GM21447 (cell line): Measurements from ENCODE around the gene TBCEL.

Experiments
- ATAC-seq: cut with Tn5 transposase; IDR thresholded peaks from one replicate; pipeline ENCODE4 v1.9.1; 2021; ENCODE audit not compliant: unreplicated experiment

Gene TBCEL

GRCh38 chr11:121058941-121059340, 35.0 kb downstream of the TBCEL start:
- no peak for ATAC-seq

- peak; percentile 98 for ATAC-seq
These were observed 35.7 kb downstream of the TBCEL start for GRCh38 chr11:121059605-121060004.

DNA sequence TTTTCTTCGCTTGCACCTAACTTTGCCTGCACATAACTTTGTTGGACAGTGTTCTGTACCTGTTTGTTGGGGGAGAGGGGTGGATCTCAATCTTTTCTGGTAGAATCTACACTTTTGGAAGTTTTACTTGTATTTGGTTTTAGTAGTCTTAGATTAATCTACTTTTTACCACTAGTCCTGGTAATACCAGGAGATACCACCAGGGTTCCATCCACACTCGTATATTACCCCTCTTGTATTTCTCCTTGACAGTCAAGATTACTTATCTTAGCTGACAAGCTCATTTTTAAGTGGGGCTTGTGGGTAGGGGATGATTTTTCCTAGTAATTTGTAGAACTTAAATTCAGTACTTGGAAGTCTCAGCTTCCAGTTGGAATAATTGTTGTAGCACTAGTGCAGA, 39.8 kb downstream of the TBCEL start:
- ATAC-seq = no peak

- ATAC-seq = no peak
These were observed 42.7 kb downstream of the TBCEL start for GRCh38 chr11:121066623-121067022.

DNA sequence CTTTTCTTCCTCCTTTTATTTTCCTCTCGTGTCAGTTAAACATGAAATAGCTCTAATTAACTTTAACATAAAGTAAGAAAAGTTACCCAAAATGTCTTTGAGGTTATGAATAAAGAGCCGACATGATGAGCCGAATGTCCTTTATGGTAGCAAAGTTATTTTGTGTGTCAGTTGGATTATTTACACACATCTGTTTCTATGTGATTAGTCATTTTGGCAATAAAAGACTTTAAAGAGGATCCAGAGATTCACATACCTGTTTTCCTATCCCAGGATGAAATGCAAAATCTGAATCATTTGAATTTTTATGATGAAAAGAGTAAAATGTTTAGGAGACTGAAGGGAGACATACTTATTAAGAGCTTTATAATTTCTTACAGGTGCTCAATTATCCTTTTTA, 43.1 kb downstream of the TBCEL start:
- no peak for ATAC-seq

DNA sequence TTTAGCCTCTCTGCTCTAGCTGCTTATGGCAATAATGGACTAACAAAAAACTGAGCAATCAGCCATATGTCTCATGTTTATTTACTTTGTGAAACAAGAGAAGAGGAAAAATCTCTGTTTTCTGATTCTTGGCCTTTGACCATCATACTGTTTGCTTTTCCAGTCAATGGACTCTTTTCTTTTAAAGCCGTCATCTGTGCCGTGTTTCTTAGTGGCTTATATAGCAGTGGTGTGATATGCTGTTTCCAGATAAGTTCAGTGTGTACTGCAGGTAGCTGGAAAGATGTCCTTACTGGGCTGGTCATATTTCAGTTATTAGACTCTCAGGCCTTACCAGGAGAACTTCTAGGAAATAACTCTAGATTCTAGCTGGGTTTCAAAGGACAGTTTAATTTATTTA, 43.6 kb downstream of the TBCEL start:
- ATAC-seq = no peak

GRCh38 chr11:121067962-121068647, 44.2 kb downstream of the TBCEL start:
- no peak for ATAC-seq

- no peak for ATAC-seq
These were observed 44.9 kb downstream of the TBCEL start for GRCh38 chr11:121068787-121069186.

DNA sequence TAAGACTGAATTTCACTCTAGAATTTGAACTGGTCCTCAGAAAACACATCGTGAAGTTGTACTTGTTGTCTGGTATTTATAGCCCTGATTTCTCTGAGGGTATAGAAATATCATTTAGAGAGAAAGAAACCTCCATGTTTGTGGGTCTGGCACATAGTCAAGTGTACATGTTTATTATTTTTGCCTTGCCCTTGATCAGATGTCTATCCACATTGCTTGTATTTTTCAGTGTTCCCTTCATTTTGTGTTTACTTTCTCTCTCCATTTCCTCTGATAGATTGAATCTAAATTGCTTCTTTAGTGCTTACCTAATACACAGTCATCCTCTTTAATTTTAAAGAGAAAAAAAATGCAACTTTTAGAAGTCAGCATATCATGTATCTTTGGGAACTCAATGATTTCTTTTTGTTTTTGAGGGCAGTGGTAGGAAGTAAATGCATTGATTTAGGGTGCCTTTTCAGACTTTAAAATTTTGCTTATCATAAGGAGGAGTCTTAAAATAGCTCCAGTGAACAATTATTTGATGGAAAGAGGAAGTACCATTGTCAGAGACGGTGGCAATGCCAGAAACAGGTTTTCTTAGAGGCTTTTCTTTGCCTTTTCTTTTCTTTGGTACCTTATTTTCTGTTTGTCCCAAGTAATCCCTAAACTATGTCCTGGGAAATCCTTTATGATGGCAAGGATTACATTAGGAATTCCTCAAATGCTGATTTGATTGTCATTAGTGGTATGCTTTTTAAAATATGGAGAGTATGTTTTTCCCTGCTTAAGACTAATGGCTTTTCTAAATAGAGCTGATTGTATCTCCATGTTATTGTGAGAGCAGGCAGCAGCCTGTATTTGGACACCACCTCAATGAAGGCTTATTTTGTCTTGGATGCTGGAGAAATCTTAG, 47.3 kb downstream of the TBCEL start:
- ATAC-seq = no peak

GRCh38 chr11:121071846-121072450, 48.0 kb downstream of the TBCEL start:
- ATAC-seq = no peak

GRCh38 chr11:121081321-121081720, 57.4 kb downstream of the TBCEL start:
- ATAC-seq = no peak

DNA sequence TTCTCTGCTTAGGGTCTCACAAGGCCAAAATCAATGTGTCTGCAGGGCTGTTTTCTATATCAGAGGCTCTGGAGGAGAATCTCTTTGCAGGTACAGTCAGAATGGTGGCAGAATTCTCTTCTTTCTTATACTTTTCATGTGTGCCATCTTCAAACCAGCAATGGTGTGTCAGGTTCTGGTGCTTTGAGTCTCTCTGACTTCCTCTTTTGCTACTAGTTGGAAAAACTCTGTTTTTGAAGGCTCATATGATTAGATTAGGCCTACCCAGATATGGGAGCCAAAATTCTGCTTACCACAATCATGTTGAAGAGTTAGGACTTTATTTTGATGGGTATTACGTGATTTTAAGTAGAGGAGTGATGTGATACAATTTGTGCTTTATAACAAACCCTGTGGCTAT, 58.3 kb downstream of the TBCEL start:
- ATAC-seq = no peak

GRCh38 chr11:121082670-121083069, 58.8 kb downstream of the TBCEL start:
- no peak for ATAC-seq

GRCh38 chr11:121086866-121087265, 63.0 kb downstream of the TBCEL start:
- ATAC-seq = no peak

DNA sequence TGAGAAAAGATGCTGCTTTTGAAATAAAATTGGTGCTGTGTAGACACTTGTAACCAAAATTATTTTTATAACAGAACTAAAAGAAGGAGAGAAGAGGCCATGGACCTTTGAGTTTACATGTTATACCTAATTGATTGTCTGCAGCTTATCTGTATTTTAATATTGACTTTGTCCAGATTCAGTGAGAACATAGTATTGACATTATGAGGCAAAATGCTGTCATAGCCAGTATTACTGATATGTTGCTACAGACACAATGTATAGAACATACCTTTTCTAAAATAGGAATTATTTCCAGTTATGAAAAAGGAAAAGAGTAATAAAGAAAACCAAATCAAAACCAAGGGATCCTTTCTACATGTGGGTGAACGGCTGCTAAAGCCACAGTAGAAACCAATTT, 65.7 kb downstream of the TBCEL start:
- no peak for ATAC-seq

- ATAC-seq = no peak
These were observed 66.3 kb downstream of the TBCEL start for GRCh38 chr11:121090145-121090721.

GRCh38 chr11:121091492-121092152, 67.7 kb downstream of the TBCEL start:
- peak; percentile 55 for ATAC-seq

- ATAC-seq = no peak
These were observed 71.7 kb downstream of the TBCEL start for GRCh38 chr11:121095561-121095960.

DNA sequence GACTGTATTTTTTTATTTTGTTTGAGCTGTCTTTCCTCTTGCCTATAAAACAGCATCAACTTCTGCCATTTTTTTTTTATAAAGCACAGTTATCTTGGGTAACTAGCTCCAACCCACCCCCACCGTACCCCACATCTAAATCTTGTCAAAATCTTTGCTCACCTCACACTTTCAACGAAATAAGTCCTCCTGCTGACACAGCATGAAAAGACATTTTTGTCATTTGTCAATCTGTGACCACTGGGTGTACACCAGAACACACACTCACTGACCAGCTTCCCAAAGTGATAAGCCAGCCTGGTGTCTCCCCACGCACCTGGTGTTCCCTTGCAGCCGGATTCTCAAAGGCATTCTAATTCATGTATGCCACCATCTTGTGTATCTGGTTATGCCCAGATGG, 75.5 kb downstream of the TBCEL start:
- no peak for ATAC-seq

- ATAC-seq = no peak
These were observed 76.0 kb downstream of the TBCEL start for GRCh38 chr11:121099885-121100284.

- no peak for ATAC-seq
These were observed 77.0 kb downstream of the TBCEL start, which contains the start of gene TECTA for GRCh38 chr11:121100943-121101342. Gene TECTA (plus strand): TSS chr11:121101243. CDS start chr11:121102666, 1,423 bp downstream.
